Limb (tissue), 2 donors: Measurements from ENCODE around the gene TRIM40.

Source experiments
- DNase-seq, 2 donors: peaks; one replicate each; pipeline ENCODE4 v3.0.0-alpha.2; 2016; ENCODE audit errors: extremely low spot score in 2 of 2

TRIM40 gene, protein sequence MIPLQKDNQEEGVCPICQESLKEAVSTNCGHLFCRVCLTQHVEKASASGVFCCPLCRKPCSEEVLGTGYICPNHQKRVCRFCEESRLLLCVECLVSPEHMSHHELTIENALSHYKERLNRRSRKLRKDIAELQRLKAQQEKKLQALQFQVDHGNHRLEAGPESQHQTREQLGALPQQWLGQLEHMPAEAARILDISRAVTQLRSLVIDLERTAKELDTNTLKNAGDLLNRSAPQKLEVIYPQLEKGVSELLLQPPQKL

DNA sequence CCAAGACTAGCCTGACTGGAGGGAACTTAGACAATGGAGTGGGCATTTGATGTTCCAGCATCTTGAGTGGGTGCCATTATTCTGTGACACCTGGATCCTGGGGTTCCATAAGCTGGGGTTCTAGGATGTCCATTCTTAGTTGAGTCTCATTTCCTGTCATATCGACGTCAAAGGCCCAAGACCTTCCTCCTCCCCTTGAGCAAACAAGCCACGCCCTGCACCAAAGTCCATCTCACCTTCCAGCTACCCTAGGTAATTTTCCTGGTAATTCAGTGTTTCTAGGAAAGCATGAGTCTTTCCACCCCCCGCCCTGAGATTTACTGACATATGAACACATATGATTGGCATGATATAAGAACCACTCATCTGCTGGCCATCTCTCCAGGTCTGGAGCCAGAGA lies at the start of gene TRIM40:
TRIM40 (plus strand) TSS at position 384 of the 400 bp plus-strand sequence. CDS start 897 bp downstream, outside the sequence.
- no peak for DNase-seq

DNA sequence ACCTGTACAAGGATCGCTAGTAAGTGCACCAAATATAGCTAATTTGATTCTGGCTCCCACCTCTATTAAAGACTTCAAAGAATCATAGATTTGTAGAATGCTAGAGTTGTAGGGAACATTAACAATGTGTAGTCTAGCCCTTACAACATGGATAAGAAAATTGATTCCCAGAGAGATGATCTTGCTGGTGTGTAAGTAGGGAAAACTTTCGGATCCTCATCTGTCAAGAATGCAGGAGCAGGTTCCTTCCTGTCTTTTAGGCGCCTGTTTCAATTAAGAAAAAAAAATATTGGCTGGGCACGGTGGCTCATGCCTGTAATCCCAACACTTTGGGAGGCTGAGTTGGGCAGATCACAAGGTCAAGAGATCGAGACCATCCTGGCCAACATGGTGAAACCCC lies 48.1 kb upstream of the TRIM40 start:
- no peak for DNase-seq

DNA sequence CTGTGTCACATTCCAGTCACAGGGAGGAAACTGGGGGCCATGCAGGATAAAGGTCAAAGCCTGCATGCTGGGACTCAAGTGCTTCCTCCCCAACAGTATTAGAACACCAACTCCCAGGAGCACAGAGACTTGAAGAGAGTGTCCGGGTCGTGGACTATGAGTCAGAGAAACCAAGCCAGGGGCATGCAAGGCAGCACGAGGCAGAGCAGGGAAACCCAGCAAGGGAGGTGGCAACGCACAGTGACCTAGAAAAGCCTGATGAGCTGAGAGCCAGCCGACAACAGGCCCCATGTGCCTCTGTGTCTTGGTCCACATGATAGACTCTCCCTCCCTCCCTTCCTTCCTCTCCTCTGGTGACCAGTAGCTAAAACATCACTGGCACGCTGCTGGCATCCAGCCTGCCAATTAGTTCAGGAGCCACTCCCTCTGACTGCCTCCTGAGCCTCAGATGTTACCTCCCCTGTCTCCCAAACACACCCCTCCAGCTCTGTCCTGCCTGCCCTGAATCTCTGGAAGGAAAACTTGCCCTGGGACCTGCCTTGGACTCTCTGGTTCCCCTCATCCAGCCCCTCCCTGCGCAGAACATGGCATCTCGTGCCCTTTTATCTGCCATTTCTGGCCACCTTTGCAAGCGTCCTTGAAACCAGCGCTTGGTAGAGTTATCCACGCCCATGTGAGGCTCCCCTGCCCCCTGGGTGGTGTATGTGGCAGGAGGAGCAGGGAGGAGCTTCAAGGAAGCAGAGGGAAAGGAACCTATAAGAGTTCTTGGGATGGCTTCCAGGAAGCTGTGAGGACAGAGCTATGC lies 44.2 kb upstream of the TRIM40 start:
- DNase-seq, result no peak

DNA sequence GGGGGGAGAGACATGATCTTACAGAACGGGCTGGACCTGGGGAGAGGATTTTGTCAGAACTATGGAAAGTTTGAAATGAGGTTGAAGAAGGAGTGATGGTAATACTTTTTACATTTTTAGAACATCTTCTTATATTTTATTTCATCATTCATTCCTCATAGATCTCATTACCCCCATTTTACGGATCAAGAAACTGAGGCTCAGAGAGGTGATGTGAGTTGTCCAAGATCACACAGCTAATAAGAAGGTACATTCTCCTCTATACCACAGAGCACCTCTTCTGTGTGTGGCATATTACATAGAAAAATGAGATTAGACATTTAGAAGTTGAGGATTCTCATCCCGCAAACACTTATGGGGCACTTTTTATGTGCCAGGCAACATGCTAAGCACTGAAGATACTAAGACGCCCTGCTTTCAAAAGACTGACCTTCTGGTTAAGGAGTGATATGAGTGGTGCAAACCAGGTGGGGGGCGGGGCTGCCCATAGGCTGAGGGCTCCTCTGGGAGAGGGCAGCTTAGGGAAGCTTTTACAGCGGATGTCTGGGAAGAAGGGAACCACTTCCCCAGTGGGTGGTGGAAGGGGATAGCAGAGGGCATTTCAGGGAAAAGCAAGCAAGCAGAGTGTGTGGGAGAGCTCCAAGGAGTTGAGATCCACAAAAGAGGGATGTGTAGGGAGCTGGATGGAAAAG lies 42.9 kb upstream of the TRIM40 start:
- DNase-seq, result no peak

DNA sequence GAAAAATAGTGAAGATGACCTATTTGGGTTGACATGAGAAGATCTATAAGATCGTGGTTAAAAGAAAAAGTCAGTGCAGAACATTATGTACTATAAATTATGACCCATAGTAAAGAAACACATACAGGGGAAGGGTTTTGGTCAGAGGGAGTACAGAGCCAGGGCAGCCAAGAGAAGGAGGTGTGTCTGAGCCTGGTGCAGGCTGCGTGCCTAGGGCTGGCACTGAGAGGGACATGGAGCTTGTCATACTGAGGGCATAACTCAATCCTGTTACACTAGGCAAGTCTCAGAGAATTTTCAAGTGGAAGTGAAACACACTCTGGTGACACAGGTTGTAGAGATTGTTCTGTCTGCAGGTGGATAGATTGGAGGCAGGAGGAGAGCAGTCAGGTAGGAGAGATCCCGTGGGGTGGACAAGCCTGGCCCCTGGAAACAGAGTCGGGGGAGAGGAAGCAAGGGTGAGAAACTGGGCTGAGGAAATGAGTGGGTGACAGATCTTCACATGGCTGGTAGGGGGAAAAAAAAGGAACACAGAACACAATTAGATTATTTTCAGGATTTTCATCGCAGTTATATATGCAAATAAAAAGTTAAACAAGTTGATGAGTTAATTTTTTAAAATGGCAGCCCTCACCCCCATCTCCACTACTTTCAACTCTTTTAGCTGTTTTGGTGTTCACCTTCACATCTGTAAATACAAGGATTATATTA lies 41.8 kb upstream of the TRIM40 start:
- DNase-seq, result no peak

DNA sequence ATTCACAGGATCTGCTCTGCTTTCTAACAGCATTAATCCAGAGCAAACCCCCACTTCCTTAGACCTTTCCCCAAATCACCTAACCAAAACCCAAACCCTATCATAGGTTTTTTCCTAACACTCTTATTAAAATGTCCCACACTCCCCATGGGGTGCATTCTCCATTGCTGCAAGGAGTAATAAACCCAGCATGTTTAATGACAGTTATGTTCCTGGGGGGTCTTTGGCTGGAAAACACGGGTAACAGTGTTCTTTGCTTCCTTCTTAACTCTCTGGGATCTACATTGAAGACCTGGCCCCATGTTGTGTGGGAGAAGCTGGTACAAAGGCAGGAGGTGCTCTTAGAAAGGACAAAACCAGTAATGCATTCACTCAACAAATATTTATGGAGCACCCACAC lies 39.1 kb upstream of the TRIM40 start:
- DNase-seq, result no peak

DNA sequence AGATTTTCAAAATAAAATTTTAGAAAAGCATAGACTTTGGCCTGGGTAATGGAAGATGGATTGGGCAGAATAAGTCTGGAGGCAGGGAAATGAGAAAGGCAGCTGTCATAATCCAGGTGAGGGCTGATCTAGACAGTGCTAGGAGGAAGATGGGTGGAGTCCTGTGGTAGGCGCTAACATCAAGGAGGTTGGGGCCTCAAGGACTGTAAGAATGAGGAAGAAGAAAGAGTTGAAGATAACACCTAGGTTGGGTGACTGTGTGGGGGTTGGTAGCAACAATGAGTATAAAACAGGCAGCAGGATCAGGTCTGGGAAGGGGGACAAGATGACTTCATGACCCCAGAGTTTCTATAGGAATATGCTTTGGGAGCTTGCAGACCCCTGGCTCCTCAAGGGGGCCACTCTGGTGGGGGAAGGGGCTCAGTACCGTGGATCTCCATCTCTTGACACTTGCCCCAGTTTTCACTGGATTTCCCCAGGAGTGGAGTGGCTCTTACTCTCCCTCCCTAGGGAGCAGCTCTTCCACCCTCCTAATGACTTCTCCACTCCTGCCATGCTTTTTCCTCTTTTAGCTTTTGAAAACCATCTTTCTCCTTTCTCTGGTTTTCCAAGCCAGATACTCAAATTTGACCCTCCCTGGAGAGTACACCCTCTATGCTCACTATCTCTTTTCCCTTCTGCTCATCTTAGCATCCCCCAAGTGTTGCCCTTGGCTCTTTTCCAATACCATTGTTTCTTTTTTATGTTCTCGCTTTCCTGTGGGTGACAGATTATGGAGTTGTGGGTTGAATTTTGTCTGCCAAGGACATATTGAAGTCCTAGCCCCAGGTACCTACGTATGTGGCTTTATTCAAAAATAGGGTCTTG lies 37.8 kb upstream of the TRIM40 start:
- no peak for DNase-seq

DNA sequence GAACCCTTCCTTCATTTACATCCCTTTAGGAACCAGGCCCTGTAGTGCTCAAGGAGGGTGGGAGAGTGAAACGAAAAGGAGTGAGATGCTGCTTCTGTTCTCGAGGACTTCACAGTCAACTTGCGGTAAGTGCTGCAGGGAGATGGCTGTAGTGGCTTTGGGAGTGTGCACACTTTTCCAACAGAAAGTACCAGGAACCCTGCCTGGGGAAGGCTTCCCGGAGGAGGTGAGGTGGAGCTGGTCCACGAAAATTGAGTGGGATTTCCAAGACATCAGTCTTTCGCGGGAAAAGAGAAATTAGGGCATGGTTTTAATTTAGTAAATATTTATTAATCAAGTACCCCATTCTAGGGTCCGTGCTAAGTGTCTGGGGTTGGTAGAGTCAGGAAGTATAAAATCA lies 35.8 kb upstream of the TRIM40 start:
- DNase-seq, result no peak

DNA sequence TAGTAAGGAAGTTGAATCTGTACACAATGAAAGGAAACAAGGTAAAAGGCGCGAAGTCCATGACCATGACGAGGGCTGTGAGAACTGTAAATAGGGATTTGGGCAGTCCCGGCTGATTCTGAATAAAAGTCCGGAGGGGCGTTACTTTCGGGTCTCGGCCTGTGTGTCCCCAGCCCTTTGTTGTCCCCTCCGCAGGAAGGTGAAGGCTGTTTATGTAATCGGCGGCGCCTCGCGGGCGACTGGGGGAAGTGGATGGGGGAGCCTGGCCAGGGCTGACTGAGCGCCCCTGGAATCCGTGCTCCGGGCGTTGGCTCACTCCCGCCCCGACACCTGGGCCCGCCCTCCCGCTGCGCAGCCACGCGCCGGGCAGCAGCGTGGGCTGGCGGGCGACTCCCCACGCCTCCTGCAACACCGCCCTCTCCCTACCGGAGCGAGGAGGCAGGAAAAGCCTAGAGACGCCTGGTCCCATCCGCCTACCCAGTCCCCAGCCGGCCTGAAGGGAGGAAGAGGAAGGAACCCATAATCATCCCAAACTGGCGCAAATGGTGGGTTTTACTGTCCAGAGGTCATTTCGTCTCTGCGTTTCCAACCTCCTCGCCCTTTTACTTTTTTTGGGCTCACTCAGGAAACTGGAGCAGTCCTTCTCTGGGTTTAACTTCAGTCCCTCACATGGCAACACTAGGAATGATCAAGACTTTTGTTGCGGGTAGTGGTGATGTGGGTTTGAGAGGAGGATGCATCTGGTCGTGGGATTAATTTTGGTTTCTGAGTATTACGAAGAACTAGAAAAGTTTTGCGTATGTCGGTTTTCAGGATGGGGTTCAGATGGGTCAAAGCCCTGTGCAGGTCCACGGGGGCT lies 35.1 kb upstream of the TRIM40 start:
- DNase-seq, result peak in 1 of 2 donors; percentile 37

DNA sequence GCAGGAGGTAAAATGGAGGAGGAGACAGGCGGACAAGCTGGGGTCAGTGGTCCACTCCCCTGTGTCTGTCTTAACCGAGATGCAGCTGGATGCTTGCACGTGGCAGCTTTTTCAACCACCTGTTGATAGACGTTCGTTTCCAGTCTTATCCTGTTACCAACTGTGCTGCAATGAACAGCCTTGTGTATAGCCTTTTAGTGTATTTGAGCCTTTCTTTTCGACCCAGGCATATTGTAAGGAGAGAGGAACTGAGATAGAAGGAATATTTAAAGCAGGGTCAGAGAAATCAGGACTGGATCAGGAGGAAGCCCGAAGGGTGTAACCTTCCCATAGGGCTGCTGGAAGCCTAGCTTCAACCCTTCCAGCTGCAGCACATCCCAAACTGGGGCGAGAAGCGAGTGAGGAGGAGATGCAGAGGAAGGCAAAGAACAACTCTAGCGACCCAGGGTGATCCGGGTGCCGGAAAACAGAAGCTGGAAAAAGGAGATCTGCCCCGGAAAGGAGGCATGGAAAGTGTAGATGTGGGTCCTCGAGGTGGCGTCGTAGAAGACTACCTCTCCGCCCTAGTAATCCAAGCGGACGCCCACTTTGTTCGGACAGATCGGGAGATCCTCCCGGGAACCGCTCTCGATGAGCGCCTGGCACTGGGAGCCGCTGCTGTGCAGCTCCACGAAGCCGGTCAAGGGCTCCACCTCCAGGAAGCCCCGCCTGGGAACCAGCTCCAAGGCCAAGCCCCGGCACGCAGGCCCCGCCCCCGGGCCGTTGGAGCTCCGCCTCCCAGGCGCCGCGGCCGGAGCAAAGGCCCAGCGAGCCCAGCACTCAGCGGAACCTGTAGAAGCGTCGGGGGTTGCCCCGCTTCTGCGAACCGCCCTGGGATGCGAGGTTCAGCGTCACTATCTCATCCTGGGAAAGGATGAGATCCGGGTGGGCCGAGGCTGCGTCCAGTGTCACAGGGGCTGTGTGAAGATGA lies 34.2 kb upstream of the TRIM40 start:
- DNase-seq, result peak; percentile 62 to 80

DNA sequence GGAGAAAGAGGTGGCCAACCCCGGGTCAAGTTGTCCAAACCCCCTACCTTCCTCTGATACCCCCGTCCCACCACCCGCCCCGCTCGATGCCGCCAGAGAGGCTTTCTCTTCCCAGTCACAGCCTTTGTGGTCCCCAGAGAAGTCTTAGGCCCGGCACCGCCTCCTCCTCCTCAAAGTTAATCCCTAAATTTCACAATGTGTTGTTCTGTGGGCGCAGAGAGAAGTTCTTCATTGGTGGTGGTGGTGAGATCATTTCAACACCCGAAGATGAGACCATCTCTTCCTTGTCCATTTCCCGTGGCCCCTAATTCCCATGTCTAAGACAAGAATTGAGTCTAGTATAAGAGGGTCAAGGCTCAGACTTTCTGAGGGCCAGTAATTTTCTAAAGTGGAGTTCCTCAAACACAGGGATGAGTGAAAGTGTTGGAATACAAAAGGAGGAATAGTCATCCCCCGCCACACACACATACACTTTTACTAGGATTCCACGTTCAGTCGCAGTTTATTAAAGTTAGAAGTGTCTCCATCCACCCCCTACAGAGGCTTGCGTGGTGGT lies 33.4 kb upstream of the TRIM40 start:
- no peak for DNase-seq

DNA sequence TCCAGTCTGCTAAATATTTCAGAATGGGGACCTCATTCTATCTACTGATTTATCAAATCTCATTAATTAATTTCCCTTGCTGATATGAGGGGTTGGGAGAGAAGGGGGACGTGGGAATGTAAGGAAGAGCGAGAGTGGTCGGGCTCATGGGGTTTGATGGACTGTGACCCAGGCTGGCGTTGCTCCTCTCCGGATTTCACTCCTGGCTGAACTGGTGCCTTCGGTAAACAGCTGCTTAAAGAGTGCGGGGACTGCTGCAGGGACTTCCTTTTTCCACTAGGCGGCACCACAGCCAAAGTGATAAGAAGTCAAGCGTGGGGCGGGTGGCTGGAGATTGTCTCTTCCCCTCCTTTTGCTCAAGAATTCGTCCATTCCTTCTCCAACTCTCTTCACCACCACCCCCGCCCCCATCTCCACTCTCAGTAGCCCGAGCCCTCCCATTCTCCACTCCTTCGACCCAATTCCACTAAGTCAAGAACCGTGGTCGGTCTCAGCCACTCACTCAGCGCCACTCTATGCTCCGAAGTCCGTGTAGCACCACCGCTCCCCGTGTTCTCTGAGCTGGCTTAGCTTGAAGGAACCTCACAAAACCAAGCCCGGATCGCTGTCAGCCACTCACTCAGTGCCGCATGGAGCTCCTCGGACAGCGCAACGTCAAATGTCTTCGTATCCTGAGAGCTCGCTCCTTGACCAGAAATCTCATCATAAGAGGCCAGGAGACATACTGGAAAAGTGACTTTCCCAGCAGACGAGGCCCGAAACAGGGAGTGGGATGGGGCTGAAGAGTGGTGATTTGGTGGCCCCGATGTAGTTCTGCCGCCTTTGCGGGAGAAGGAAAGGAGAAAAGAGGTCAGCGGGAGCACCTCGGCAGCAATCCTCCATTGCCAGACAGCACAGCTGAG lies 32.7 kb upstream of the TRIM40 start:
- peak; percentile 74 to 77 for DNase-seq

DNA sequence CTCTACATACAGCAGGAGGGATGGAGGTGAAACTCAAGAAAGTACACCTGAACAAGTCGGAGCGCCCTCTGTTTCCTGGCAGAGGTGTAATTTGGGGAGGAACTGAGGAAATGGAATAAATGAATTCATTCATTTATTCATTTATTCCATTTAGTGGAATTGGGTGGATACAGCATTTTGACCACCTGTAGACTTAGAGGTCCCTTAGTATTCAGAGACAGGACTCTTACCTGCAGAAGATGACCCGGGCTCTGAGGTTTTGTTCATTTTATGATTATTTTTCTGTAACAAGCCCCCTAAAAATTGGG lies 32.1 kb upstream of the TRIM40 start:
- DNase-seq, result no peak

DNA sequence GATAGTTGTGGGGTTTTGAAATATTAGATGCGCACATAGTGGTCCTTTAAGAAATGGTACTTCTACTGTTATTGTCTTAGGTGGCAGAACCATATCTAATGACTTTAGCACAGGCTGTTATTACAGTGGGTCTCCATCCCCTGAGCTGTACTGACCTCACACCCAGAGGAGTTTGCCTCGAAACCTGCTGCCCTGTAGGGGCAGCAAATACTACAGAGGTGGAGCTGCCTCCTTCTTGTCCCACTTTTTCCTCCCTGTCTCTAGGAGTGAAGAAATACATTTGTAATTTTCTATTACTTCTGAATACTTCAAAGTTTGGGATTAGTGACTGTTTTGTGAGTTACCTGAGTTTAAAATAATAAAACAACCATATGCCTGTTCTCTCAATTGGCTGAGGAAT lies 31.3 kb upstream of the TRIM40 start:
- DNase-seq, result no peak

DNA sequence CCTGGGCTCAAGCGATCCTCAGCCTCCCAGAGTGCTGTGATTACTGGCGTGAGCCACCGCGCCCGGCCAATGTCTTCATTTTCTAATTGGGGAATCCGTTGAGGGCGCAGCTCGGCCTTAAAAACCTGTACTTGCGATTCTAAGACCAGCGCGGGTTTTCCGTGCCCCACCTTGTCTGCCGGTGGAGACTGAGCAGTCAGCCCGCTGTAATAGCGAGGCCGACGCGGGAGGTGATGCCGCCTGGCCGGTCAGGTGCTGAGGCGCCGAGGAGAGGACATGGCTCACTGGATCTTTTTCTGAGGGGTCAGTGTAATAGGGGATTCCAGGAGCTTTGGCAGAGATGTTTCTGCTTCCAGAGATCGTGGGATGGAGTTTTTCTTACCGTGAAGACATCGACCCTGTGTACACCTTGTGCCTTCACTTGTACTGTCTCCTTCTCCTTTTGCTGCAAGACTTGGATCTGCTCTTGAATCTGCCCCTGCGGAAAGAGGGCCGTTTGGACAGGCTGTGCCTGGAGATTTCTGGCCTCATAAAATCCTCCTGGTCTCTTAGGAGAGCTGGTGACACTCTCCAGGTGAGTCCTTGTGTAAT lies 24.6 kb upstream of the TRIM40 start:
- no peak for DNase-seq

DNA sequence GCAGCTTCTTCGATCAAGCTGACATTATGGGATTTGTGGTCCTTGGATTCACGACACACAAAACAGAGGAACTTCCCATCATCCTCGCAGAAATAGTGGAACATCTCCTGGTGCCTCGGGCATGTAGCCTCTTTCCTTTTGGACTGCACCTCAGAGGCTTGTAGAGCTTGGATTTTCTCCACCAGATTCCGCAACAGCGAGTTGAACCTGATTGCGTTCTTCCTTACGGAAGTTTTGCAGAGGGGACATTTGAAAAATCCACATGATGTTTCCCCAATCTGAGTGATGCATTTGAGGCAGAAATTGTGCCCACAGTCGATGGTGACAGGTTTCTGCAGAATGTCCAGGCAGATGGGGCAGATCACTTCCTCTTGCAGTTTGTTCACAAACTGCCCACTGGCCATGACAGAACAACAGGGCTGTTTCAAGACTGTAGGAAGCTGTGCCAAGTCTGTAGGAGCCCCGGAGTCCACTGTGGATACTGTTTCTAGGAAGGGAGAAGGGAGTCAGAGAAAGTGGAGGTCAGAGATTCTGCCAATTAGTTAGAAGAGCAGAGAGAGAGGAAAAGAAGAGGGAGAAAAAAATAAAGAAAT lies 23.4 kb upstream of the TRIM40 start:
- no peak for DNase-seq
